IPS-15b (cell line): ENCODE results near the gene KRTAP5-11.
"Not testable (repeated sequence)": the region's sequence is repeated elsewhere in the genome, so short reads cannot be mapped to it uniquely, and the experiment has no call there.

ENCODE experiments used
- H3K27me3 ChIP-seq: one replicate; pipeline ENCODE4 v1.6.1; 2013; ENCODE audit warnings: low read length; ENCODE audit not compliant: control insufficient read depth, insufficient read depth
- H3K36me3 ChIP-seq: one replicate; pipeline ENCODE4 v1.6.1; 2013; ENCODE audit warnings: low read length; ENCODE audit not compliant: control insufficient read depth, insufficient read depth
- H3K4me1 ChIP-seq: one replicate; pipeline ENCODE4 v1.6.1; 2013; ENCODE audit warnings: mild to moderate bottlenecking, low read length; ENCODE audit not compliant: control insufficient read depth, insufficient read depth
- H3K4me3 ChIP-seq: one replicate; pipeline ENCODE4 v1.5.1; 2013; ENCODE audit warnings: low read depth, low read length
- H3K9ac ChIP-seq: one replicate; pipeline ENCODE4 v1.6.1; 2013; ENCODE audit warnings: low read depth, mild to moderate bottlenecking, low read length
- H3K9me3 ChIP-seq: one replicate; pipeline ENCODE4 v1.6.1; 2013; ENCODE audit warnings: mild to moderate bottlenecking, low read length; ENCODE audit not compliant: control insufficient read depth, insufficient read depth

KRTAP5-11 gene

DNA sequence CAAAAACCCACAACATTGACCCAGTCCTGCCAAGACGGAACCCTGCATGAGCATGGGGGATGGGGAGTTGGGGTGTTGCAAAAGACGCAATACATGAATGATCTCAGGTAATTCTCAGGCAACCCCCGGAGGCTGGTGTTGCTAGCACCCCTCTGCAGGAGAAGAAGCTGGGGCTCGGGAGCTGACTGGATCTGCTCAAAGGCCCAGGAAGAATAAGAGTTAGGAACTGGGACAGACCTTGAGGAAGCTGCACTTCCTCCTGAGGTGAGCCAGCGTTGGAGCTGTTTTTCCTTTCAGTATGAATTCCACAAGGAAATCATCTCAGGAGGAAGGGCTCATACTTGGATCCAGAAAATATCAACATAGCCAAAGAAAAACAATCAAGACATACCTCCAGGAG, 34.6 kb downstream of the KRTAP5-11 start, which contains the start of gene KRTAP5-9:
TSS of gene KRTAP5-9 (plus strand) at position 301 of the 400 bp plus-strand sequence. CDS start 238 bp downstream, outside the sequence.
- Histone ChIP-seq H3K4me3 (no peak within 1 kb of the TSS), H3K9me3 (peaks cover 4% of the 10 kb centered on the region), H3K36me3 (no peaks in the 10 kb centered on the region), H3K27me3 (no peaks in the 10 kb centered on the region), H3K4me1 (no peaks in the 10 kb centered on the region), H3K9ac (no peak within 1 kb of the TSS)

DNA sequence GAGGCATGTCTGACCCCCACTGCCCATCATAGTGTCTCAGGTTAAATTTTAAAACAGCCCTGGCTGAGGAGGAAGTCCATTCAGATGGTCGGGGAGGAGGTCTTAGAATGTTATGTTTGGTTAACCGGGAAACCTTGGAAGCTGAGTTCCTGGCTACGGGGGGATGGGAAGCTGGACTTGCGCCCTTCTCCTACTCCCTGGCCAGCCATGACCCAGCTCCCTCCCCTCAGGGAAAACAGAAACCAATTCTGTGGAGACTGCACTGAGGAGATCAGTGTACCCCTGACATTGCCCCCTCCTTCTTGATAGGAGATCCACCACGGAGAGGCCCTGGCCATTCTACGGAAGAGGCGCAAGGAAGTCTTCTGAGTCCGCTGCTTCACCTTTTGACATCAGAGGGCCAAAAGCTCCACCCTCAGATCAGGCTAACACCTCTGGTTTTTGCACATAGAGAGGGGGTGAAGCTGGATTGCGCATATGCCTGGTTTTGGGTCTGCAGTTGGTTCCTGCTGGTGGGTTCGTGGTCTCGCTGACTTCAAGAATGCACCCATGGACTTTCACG, 37.2 kb downstream of the KRTAP5-11 start:
- Histone ChIP-seq H3K4me3 (no peak overlapping the region), H3K27me3 (no peaks in the 10 kb centered on the region), H3K9me3 (peaks cover 4% of the 10 kb centered on the region), H3K4me1 (no peaks in the 10 kb centered on the region), H3K36me3 (no peaks in the 10 kb centered on the region), H3K9ac (no peak overlapping the region)

DNA sequence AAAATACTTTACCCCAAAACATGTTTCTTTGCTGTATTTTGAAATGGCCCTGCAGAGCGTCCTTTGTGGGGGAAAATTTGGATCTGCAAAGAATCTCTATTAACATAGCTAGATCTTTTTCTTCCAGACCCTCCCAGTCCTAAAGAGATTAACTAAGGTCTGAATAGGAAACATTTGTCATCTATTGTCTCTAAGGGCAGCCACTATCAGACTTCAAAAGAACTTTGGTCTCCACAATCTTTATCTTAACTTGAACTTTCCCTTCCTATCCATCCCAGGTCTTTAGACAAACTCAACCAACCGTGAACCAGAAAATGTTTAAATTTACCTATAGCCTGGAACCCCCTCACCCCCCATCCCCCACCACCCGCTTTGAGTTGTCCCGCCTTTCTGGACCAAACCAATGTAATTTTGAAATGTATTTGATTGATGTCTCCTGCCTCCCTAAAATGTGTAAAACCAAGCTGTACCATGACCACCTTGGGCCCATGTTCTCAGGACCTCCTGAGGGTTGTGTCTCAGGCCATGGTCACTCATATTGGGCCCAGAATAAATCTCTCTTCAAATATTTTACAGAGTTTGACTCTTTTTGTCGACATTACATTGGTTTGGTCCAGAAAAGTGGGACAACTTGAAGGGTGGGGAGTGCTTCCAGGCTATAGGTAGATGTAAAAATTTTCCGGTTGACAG, 38.0 kb downstream of the KRTAP5-11 start:
- no peak overlapping the region for H3K4me3 ChIP-seq
- H3K9ac ChIP-seq: no peak overlapping the region
- no peaks in the 10 kb centered on the region for H3K36me3 ChIP-seq
- H3K4me1 ChIP-seq: no peaks in the 10 kb centered on the region
- H3K27me3 ChIP-seq: no peaks in the 10 kb centered on the region
- H3K9me3 ChIP-seq: peaks cover 4% of the 10 kb centered on the region

DNA sequence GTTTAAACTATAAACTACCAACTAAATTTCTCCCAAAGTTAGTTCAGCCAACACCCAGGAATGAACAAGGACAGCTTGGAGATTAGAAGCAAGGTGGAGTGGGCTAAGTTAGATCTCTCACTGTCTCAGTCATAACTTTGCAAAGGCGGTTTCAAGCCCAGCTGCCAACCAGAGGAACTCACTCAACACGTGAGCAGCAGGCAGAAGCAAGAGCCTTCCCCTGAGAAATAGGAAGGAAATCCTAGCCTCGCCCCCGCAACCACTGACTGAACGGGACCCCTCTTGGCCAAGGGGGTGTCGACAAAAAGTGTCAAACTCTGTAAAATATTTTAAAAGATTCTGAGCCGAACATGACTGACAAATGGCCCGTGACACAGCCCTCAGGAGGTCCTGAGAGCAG, 38.8 kb downstream of the KRTAP5-11 start:
- Histone ChIP-seq H3K9me3 (peaks cover 4% of the 10 kb centered on the region), H3K4me3 (no peak overlapping the region), H3K36me3 (no peaks in the 10 kb centered on the region), H3K4me1 (no peaks in the 10 kb centered on the region), H3K9ac (no peak overlapping the region), H3K27me3 (no peaks in the 10 kb centered on the region)

DNA sequence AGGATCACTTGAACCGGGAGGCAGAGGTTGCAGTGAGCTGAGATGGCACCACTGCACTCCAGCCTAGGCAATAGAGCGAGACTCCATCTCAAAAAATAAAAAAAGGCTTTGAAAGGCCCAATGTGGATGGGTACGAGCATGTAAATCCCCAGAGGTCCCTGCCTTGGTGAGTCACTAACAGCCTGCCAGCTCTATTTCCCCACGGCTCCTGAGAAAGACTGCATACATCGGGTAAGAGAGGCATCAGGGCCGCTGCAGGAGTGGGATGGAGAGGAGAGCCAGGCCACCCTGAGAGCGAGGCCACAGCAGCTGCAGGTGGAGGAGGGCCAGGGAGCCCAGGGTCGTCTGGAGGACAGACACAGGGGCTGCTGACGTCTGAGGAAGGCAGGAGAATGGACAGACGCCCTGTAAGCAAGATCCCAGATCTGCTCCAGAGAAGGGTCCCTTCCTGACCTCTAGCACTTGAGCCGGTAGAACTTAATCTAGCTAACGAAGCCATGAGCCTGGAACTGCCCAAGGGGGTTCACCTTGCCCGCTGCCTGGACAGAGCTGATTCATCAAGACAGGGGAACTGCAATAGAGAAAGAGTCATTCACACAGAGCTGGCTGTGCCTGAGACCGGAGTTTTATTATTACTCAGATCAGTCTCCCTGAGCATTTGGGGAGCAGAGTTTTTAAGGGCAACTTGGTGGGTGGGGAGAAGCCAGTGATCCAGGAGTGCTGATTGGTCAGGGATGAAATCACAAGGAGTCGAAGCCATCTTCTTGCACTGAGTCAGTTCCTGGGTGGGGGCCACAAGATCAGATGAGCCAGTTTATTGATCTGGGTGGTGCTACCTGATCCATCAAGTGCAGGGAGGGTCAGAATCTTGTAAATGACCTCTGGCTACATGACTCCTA, 39.5 kb downstream of the KRTAP5-11 start:
- no peaks in the 10 kb centered on the region for H3K4me1 ChIP-seq
- H3K36me3 ChIP-seq: no peaks in the 10 kb centered on the region
- no peak overlapping the region for H3K9ac ChIP-seq
- peaks cover 4% of the 10 kb centered on the region for H3K9me3 ChIP-seq
- H3K4me3 ChIP-seq: no peak overlapping the region
- H3K27me3 ChIP-seq: no peaks in the 10 kb centered on the region

DNA sequence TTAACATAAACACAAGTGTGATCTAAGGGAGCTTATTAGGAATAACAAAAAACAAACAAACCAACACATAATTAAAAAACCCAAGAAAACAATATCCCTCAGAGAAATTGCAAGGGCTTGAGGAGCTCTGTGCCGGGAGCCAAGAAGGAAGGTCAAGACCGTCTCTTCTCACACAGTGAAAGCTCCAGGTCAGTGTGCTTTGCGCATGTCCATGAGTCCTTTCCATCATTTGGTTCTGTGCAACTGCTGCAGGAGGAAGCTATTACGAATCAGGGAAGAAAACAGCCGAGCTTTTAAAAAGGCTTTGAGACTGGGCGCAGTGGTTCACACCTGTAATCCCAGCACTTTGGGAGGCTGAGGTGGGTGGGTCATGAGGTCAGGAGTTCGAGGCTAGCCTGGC, 40.3 kb downstream of the KRTAP5-11 start:
- Histone ChIP-seq H3K9ac (no peak overlapping the region), H3K4me3 (no peak overlapping the region), H3K27me3 (no peaks in the 10 kb centered on the region), H3K36me3 (no peaks in the 10 kb centered on the region), H3K4me1 (no peaks in the 10 kb centered on the region), H3K9me3 (peaks cover 4% of the 10 kb centered on the region)

DNA sequence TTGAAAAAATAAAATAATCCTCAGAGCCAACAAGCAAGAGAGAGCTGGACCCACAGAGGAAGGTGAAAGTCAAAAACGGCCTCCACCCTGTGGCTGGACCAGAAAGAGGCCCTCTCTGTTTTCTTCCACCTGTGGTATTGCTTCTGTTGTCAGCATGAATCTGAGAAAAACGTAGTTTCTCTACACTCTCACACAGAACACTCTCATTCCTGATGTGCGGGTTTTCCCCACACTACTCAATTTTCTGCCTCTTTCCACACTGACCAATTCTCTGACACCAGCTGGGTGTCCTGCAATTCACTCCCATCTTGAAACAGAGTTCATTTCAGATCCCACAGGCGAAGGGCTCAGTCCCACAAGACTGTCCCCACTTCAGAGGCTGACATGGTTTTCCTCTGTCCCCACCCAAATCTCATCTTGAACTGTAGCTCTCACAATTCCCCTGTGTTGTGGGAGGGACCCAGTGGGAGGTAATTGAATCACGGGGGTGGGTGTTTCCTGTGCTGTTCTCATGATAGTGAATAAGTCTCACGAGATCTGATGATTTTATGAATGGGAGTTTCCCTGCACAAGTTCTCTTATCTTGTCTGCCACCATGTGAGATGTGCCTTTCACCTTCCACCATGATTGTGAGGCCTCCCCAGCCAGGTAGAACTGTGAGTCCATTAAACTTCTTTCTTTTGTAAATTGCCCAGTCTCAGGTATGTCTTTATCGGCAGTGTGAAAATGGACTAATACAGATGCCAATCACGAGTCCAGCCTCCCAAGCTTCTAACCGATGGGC, 42.0 kb downstream of the KRTAP5-11 start:
- H3K9ac ChIP-seq, H3K4me1 ChIP-seq, H3K9me3 ChIP-seq, H3K4me3 ChIP-seq, H3K27me3 ChIP-seq, H3K36me3 ChIP-seq: not testable (repeated sequence)

DNA sequence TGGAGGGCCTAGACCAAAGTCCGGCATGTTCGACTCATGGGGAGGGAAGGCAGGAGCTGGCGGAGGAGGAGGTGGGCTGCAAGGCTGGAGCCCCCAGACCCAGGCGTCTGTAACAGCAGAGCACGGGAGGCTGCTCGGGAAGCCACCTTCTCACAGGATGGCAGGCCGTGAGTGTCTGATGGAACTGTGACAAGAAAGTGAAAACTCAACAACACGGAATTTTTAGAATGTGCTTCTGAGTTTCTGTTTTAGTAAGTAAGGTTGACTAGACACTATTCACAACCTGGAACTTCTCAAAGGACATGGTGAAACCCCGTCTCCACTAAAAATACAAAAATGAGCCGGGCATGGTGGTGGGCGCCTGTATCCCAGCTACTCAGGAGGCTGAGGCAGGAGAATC, 42.7 kb downstream of the KRTAP5-11 start:
- not testable (repeated sequence) for H3K36me3 ChIP-seq, H3K27me3 ChIP-seq, H3K4me1 ChIP-seq, H3K9me3 ChIP-seq, H3K9ac ChIP-seq, H3K4me3 ChIP-seq

DNA sequence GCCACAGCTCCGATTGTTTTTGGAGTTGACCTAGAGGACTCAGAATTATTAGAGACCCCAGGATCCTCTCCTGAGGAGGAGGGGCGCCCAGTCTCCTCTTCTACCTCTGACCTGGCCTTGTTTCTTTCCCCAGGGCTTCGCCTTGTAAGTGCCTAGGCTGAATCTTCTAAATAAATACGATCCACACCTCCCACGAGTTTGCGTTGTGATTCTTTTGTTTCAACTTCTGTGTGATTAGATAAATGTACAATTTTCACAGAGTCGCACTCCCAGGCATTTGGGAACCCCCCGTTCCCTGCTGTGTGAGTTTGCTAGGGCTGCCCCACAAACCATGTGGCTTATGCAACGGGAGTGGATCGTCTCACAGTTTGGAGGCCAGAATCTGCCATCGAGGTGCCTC, 43.7 kb downstream of the KRTAP5-11 start:
- H3K27me3 ChIP-seq: no peaks in the 10 kb centered on the region
- H3K9ac ChIP-seq: no peak overlapping the region
- no peaks in the 10 kb centered on the region for H3K36me3 ChIP-seq
- no peaks in the 10 kb centered on the region for H3K4me1 ChIP-seq
- H3K4me3 ChIP-seq: no peak overlapping the region
- H3K9me3 ChIP-seq: no peaks in the 10 kb centered on the region

DNA sequence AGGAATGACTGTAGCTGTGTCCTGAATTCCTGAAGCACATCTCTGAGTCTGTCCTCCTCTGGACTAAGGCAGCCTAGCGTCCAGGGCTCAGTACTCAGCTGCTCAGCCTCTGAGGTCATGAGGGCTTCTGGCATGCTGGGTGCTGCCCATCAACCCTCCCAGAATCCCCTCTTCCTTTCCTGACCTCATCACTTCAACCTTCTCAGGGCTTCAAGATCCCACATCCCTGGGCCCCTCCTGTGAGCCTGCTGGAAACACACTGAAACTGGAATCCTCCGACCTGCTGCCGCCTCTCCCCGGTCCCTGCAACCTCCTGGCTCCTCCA, 44.0 kb downstream of the KRTAP5-11 start:
- Histone ChIP-seq H3K27me3 (no peaks in the 10 kb centered on the region), H3K4me3 (no peak overlapping the region), H3K9me3 (no peaks in the 10 kb centered on the region), H3K9ac (no peak overlapping the region), H3K36me3 (no peaks in the 10 kb centered on the region), H3K4me1 (no peaks in the 10 kb centered on the region)

DNA sequence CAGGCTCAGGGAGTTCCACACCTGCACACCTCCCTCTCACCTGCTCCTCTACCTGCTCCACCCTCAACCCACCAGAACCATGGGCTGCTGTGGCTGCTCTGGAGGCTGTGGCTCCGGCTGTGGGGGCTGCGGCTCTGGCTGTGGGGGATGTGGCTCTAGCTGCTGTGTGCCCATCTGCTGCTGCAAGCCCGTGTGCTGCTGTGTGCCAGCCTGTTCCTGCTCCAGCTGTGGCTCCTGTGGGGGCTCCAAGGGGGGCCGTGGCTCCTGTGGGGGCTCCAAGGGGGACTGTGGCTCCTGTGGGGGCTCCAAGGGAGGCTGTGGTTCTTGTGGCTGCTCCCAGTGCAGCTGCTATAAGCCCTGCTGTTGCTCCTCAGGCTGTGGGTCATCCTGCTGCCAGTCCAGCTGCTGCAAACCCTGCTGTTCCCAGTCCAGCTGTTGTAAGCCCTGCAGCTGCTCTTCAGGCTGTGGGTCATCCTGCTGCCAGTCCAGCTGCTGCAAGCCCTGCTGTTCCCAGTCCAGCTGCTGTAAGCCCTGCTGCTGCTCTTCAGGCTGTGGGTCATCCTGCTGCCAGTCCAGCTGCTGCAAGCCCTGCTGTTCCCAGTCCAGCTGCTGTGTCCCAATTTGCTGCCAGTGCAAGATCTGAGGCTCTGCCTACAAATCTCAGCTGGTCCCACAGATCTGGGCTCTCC, 44.6 kb downstream of the KRTAP5-11 start, which contains the start of gene KRTAP5-8:
TSS of gene KRTAP5-8 (plus strand) at position 49 of the 689 bp plus-strand sequence. CDS start at position 80, 31 bp downstream.
- H3K36me3 ChIP-seq, H3K9me3 ChIP-seq, H3K4me3 ChIP-seq, H3K9ac ChIP-seq, H3K4me1 ChIP-seq, H3K27me3 ChIP-seq: not testable (repeated sequence)
